Type B pancreatic cell (in vitro differentiated cells): ENCODE results near the gene ZNG1F. TPM values are rescaled to one million over a fixed set of nuclear protein-coding genes. Genes with fewer than 3 reads are reported as not detected.
"Not testable (repeated sequence)": the region's sequence is repeated elsewhere in the genome, so short reads cannot be mapped to it uniquely, and the experiment has no call there.

Experiments
- DNase-seq: peaks from one replicate; pipeline ENCODE4 v3.0.0; 2021; ENCODE audit warnings: mixed read lengths; ENCODE audit not compliant: unreplicated experiment; ENCODE audit errors: extremely low spot score
- H3K27ac Mint-ChIP-seq: 2 replicates; pipeline ENCODE4 v1.8.0; 2021; ENCODE audit warnings: mild to moderate bottlenecking, mixed read lengths
- H3K27me3 Mint-ChIP-seq: 2 replicates; pipeline ENCODE4 v1.8.0; 2021; ENCODE audit warnings: mixed read lengths
- H3K36me3 Mint-ChIP-seq: 2 replicates; pipeline ENCODE4 v1.8.0; 2021; ENCODE audit warnings: mixed read lengths
- H3K4me1 Mint-ChIP-seq: one replicate; pipeline ENCODE4 v1.8.0; 2021; ENCODE audit warnings: mixed read lengths; ENCODE audit not compliant: unreplicated experiment
- H3K4me3 Mint-ChIP-seq: 2 replicates; pipeline ENCODE4 v1.8.0; 2021; ENCODE audit warnings: mild to moderate bottlenecking, mixed read lengths
- H3K9me3 Mint-ChIP-seq: 2 replicates; pipeline ENCODE4 v1.8.0; 2021; ENCODE audit warnings: mixed read lengths
- CTCF ChIP-seq: fragments of 200-600 bp; sonication (generic); conservative IDR thresholded peaks from 2 replicates; pipeline ENCODE4 v1.5.0; 2021; ENCODE audit warnings: antibody characterized with exemption, mild to moderate bottlenecking
- long read RNA-seq: library from polyadenylated mRNA; unstranded; transcript quantifications from one replicate; pipeline ENCODE4 v2.0.0, GENCODE V29; 2020
- total RNA-seq: library from RNA; stranded (reverse); gene quantifications from 2 replicates; pipeline ENCODE4 v1.2.1, GENCODE V29; 2021; ENCODE audit warnings: low replicate concordance

Gene ZNG1F
- 8.7 and 15.8 TPM in 2 replicates for total RNA-seq
- long read RNA-seq, partial matches to known transcripts, result 8 of 43 reads
- long read RNA-seq, other reads (novel, unspliced or antisense), result 35 of 43 reads

GRCh38 chr9:41189217-41189616 lies at the start of gene ZNG1F:
TSS of gene ZNG1F (minus strand) at chr9:41189317. CDS start at chr9:41189258, 59 bp downstream.
- not testable (repeated sequence) for H3K4me1 Mint-ChIP-seq, H3K4me3 Mint-ChIP-seq, DNase-seq, H3K27ac Mint-ChIP-seq, H3K9me3 Mint-ChIP-seq, H3K27me3 Mint-ChIP-seq, H3K36me3 Mint-ChIP-seq

GRCh38 chr9:41237110-41237749 lies 48.1 kb upstream of the ZNG1F start:
- H3K27me3 Mint-ChIP-seq, H3K36me3 Mint-ChIP-seq, H3K27ac Mint-ChIP-seq, H3K4me3 Mint-ChIP-seq, DNase-seq, H3K4me1 Mint-ChIP-seq, H3K9me3 Mint-ChIP-seq: not testable (repeated sequence)

- H3K27me3 Mint-ChIP-seq, H3K9me3 Mint-ChIP-seq, DNase-seq, H3K36me3 Mint-ChIP-seq, H3K4me1 Mint-ChIP-seq, H3K27ac Mint-ChIP-seq, H3K4me3 Mint-ChIP-seq: not testable (repeated sequence)
These were observed 47.5 kb upstream of the ZNG1F start for GRCh38 chr9:41236486-41237109.

GRCh38 chr9:41234811-41235805 lies 46.0 kb upstream of the ZNG1F start:
- H3K4me1 Mint-ChIP-seq, H3K27ac Mint-ChIP-seq, H3K9me3 Mint-ChIP-seq, H3K27me3 Mint-ChIP-seq, DNase-seq, H3K36me3 Mint-ChIP-seq: not testable (repeated sequence)
- peak overlapping the region; percentile 68 for H3K4me3 Mint-ChIP-seq

GRCh38 chr9:41234221-41234620 lies 45.1 kb upstream of the ZNG1F start:
- H3K27ac Mint-ChIP-seq, H3K9me3 Mint-ChIP-seq, H3K4me3 Mint-ChIP-seq: not testable (repeated sequence)

GRCh38 chr9:41232326-41232725 lies 43.2 kb upstream of the ZNG1F start:
- DNase-seq, H3K36me3 Mint-ChIP-seq, H3K9me3 Mint-ChIP-seq, H3K27me3 Mint-ChIP-seq, H3K4me1 Mint-ChIP-seq, H3K4me3 Mint-ChIP-seq, H3K27ac Mint-ChIP-seq: not testable (repeated sequence)

More at GRCh38 chr9:41234221-41234620, 45.1 kb upstream of the ZNG1F start:
- H3K4me1 Mint-ChIP-seq, DNase-seq, H3K36me3 Mint-ChIP-seq, H3K27me3 Mint-ChIP-seq: not testable (repeated sequence)

GRCh38 chr9:41230418-41230817 lies 41.3 kb upstream of the ZNG1F start:
- not testable (repeated sequence) for H3K9me3 Mint-ChIP-seq, DNase-seq, H3K4me3 Mint-ChIP-seq, H3K36me3 Mint-ChIP-seq, H3K27me3 Mint-ChIP-seq, H3K27ac Mint-ChIP-seq, H3K4me1 Mint-ChIP-seq

GRCh38 chr9:41229408-41230401 lies 40.6 kb upstream of the ZNG1F start:
- DNase-seq, result no peak
- TF ChIP-seq CTCF, result no peak
- Mint-ChIP-seq H3K9me3 (no peaks in the 10 kb centered on the region), H3K36me3 (no peaks in the 10 kb centered on the region), H3K4me3 (no peak overlapping the region), H3K27ac (no peak overlapping the region), H3K27me3 (peaks cover 8% of the 10 kb centered on the region), H3K4me1 (no peaks in the 10 kb centered on the region)

- H3K36me3 Mint-ChIP-seq, H3K4me1 Mint-ChIP-seq, DNase-seq, H3K9me3 Mint-ChIP-seq, H3K27me3 Mint-ChIP-seq, H3K4me3 Mint-ChIP-seq, H3K27ac Mint-ChIP-seq: not testable (repeated sequence)
These were observed 30.7 kb upstream of the ZNG1F start for GRCh38 chr9:41219831-41220230.

GRCh38 chr9:41188439-41188838 lies 678 bp downstream of the ZNG1F start:
- not testable (repeated sequence) for H3K27ac Mint-ChIP-seq, DNase-seq, H3K36me3 Mint-ChIP-seq, H3K4me1 Mint-ChIP-seq, H3K4me3 Mint-ChIP-seq, H3K27me3 Mint-ChIP-seq, H3K9me3 Mint-ChIP-seq

- not testable (repeated sequence) for H3K4me3 Mint-ChIP-seq, DNase-seq, H3K36me3 Mint-ChIP-seq, H3K27me3 Mint-ChIP-seq, H3K27ac Mint-ChIP-seq, H3K4me1 Mint-ChIP-seq, H3K9me3 Mint-ChIP-seq
These were observed 14.1 kb downstream of the ZNG1F start for GRCh38 chr9:41174994-41175393.

- H3K27me3 Mint-ChIP-seq, H3K36me3 Mint-ChIP-seq, DNase-seq, H3K9me3 Mint-ChIP-seq, H3K27ac Mint-ChIP-seq, H3K4me1 Mint-ChIP-seq, H3K4me3 Mint-ChIP-seq: not testable (repeated sequence)
These were observed 39.0 kb downstream of the ZNG1F start for GRCh38 chr9:41150116-41150515.
